K562 (cell line): ENCODE results near the gene ALK.

Experiments
- EZH2 ChIP-seq: IDR thresholded peaks from 2 replicates; pipeline ENCODE4 v1.6.1; 2012; ENCODE audit warnings: low read depth, mild to moderate bottlenecking, inconsistent platforms, low read length, borderline replicate concordance
- MAX ChIP-seq: sonication (generic); formaldehyde crosslinking; IDR thresholded peaks from 2 replicates; pipeline ENCODE4 v1.9.0; 2022; ENCODE audit warnings: mild to moderate bottlenecking, missing genetic modification reagents
- MTA3 ChIP-seq: fragments of 450-650 bp; formaldehyde crosslinking; IDR thresholded peaks from 2 replicates; pipeline ENCODE4 v1.6.1; 2017; ENCODE audit warnings: mild to moderate bottlenecking, borderline replicate concordance

- no peak for TF ChIP-seq EZH2
- no peak for TF ChIP-seq MTA3
- TF ChIP-seq MAX (CRISPR knock-in tag): no peak
Observed at GRCh38 chr2:29459445-29460179, 461.8 kb downstream of the ALK start.
